ENCODE data around the gene SHB.

SHB gene

DNA sequence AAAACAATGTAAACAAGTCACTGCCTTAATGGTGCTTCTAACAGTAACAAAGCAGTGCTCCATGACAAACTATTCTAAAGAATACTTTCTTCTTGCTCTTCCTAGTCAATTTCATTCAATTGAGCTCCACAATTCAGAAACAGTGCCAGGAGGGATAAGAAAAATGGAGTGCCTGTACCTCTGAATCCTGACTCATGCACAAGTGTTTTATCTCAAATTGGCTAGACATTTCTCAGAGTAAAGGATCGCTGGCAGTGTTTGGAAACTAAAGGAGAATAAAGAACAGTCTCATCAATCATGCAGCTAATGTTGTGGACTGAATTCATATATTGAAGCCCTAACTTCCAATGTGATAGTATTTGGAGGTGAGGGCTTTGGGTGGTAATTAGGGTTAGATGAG is 192.7 kb downstream of the SHB start:
- DNase-seq: no peak

DNA sequence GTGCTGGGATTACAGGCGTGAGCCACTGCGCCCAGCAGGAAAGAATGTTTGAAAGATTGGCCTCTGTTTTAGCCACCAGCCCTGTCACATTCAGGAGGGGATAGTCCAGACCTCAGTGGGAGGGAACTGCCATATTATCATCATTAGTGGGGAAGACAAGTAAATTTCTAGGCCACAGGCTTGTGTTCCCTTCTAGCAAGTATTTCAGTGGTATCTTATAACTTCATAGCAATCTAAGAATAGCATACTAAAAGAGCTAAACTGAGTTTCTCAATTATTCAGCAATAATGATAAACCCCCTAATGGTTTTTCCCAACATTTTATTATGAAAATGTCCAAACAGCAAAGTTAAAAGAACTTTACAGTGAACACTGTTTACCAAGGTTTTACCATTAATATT is 195.1 kb downstream of the SHB start:
- DNase-seq: no peak

DNA sequence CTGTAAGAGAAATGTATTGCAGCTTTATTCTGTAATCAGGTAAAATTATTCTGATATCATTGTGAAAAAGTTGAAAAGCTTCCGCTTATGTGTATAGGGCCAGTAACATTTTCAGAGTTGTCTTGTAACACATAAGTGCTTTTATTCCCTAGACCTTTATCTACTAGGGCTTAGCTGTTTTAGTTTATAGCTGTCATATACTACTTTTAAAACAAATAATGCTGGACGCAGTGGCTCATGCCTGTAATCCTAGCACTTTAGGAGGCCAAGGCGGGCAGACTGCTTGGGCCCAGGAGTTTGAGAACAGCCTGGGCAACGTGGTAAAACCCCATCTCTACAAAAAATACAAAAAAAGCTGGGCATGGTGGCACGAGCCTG is 198.2 kb downstream of the SHB start:
- no peak for DNase-seq

DNA sequence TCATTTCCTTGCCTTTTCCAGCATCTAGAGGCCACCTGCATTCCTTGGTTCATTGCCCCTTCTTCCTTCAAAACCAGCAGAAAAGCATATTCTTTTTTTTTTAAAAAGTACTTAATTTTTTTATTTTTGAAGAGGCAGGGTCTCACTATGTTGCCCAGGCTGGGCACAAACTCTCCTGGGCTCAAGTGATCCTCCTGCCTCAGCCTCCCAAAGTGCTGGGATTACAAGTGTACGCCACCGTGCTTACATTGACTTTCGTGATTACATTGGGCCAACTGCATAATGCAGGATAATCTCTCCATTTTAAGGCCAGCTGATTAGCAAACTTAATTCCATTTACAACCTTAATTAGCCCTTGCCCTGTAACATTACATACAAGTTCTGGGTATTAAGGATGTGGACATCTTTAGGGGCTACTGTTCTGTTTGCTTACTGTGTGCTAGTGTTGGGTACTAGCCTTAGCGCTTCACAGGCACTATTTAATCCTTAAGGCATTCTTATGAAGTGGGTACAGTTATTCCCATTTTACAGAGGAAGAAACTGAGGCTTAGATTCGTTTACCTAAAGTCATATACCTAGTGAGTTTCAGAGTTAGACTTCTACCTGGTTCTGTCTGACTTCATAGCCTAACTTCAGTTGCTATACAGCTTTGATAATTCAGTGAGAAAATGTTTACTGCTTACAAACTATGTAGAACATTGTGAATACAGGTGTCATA is 198.8 kb downstream of the SHB start:
- DNase-seq: no peak
